ENCODE measurements around the gene PXDN.
"Not testable (repeated sequence)": the region's sequence is repeated elsewhere in the genome, so short reads cannot be mapped to it uniquely, and the experiment has no call there.

PXDN gene

GRCh38 chr2:1702186-1702565, 42.1 kb downstream of the PXDN start:
- no peak for DNase-seq (ENCODE audit: low read depth)

- no peak for DNase-seq (ENCODE audit: low read depth)
Observed at GRCh38 chr2:1701556-1702185, 42.6 kb downstream of the PXDN start.

GRCh38 chr2:1701020-1701419, 43.3 kb downstream of the PXDN start:
- DNase-seq (ENCODE audit: low read depth) = no peak

GRCh38 chr2:1700427-1700826, 43.9 kb downstream of the PXDN start:
- DNase-seq (ENCODE audit: low read depth) = not testable (repeated sequence)

- DNase-seq (ENCODE audit: low read depth) = no peak
Observed at GRCh38 chr2:1698188-1698945, 45.9 kb downstream of the PXDN start.

GRCh38 chr2:1697601-1698000, 46.7 kb downstream of the PXDN start:
- no peak for DNase-seq (ENCODE audit: low read depth)

- DNase-seq (ENCODE audit: low read depth) = no peak
Observed at GRCh38 chr2:1696472-1696871, 47.8 kb downstream of the PXDN start.

GRCh38 chr2:1694371-1695271, 49.7 kb downstream of the PXDN start:
- DNase-seq (ENCODE audit: low read depth) = no peak

GRCh38 chr2:1693723-1694122, 50.6 kb downstream of the PXDN start:
- no peak for DNase-seq (ENCODE audit: low read depth)

- no peak for DNase-seq (ENCODE audit: low read depth)
Observed at GRCh38 chr2:1692342-1692741, 52.0 kb downstream of the PXDN start.

- no peak for DNase-seq (ENCODE audit: low read depth)
Observed at GRCh38 chr2:1691366-1691765, 52.9 kb downstream of the PXDN start.

GRCh38 chr2:1690056-1690775, 54.1 kb downstream of the PXDN start:
- no peak for DNase-seq (ENCODE audit: low read depth)

GRCh38 chr2:1688859-1689258, 55.5 kb downstream of the PXDN start:
- no peak for DNase-seq (ENCODE audit: low read depth)

GRCh38 chr2:1688161-1688560, 56.2 kb downstream of the PXDN start:
- no peak for DNase-seq (ENCODE audit: low read depth)

GRCh38 chr2:1687254-1687653, 57.1 kb downstream of the PXDN start:
- no peak for DNase-seq (ENCODE audit: low read depth)

- no peak for DNase-seq (ENCODE audit: low read depth)
Observed at GRCh38 chr2:1686784-1687105, 57.6 kb downstream of the PXDN start.

GRCh38 chr2:1685957-1686783, 58.1 kb downstream of the PXDN start:
- DNase-seq (ENCODE audit: low read depth) = no peak

GRCh38 chr2:1685078-1685956, 59.0 kb downstream of the PXDN start:
- no peak for DNase-seq (ENCODE audit: low read depth)

GRCh38 chr2:1683297-1683696, 61.0 kb downstream of the PXDN start:
- no peak for DNase-seq (ENCODE audit: low read depth)

GRCh38 chr2:1682181-1682440, 62.2 kb downstream of the PXDN start:
- DNase-seq (ENCODE audit: low read depth) = no peak
